BE2C (cell line): Measurements from ENCODE around the gene RNF207.
"Not testable (repeated sequence)": the region's sequence is repeated elsewhere in the genome, so short reads cannot be mapped to it uniquely, and the experiment has no call there.

Experiments used
- DNase-seq: peaks from one replicate; pipeline ENCODE4 v3.0.0-alpha.2; 2020
- H3K27me3 ChIP-seq: fragments of 250-450 bp; sonication (Bioruptor Pico); 2 replicates; pipeline ENCODE4 v1.5.1; 2020; ENCODE audit warnings: mild to moderate bottlenecking
- H3K36me3 ChIP-seq: fragments of 250-450 bp; sonication (Bioruptor Pico); 2 replicates; pipeline ENCODE4 v1.5.1; 2020; ENCODE audit warnings: mild to moderate bottlenecking
- H3K4me1 ChIP-seq: fragments of 250-450 bp; sonication (Bioruptor Pico); 2 replicates; pipeline ENCODE4 v1.5.1; 2020
- H3K4me3 ChIP-seq: 2 replicates; pipeline ENCODE4 v1.5.1; 2011; ENCODE audit warnings: low read depth, low read length
- H3K9me3 ChIP-seq: fragments of 250-450 bp; sonication (Bioruptor Pico); 2 replicates; pipeline ENCODE4 v1.5.1; 2020
- TF ChIP-seq, protein P1 (sequence below): IDR thresholded peaks from 2 replicates; pipeline ENCODE4 v1.5.1; 2012; ENCODE audit warnings: mild to moderate bottlenecking, low read depth, low read length

Gene RNF207

DNA sequence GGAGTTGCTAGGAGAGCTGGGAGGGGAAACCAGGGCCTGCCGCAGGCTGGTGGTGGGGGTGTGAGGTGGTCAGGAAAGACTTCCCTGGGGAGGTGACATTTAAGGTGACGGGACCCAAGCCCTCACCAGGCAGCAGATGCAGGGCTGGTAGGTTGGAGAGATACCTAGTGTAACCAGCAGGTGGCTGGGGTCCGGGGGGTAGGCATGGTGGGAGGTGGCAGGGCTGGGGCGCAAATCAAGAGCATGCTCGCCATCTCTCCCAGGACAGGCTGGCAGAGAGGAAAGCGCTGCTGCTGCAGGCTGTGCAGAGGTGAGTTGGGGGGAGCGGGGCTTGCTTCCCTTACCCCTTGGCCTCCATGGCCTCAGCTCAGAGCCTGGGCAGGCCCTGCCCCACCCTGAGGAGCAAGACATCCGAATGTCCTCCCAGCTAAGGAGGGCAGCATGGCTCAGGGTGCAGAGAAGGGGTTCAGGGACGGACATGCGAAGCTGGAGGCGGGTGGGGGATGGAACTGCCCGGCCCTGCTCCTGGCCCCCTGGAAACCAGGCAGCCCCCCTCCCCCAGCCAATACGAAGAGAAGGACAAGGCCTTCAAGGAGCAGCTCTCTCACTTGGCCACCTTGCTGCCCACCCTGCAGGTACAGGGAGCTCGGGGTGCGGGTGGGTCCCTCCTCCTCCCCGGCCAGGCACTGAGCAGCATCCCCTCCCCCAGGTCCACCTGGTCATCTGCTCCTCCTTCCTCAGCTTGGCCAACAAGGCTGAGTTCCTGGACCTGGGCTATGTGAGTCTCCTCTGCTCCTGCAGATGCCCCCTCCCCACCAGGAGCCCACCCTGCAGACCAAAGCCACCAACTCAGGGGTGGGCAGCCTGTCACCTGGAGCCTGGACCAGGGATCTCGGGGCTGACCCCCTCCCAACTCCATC, 4.0 kb downstream of the RNF207 start:
- Histone ChIP-seq H3K4me1 (no peaks in the 10 kb centered on the region), H3K27me3 (no peaks in the 10 kb centered on the region)
- TF ChIP-seq, protein P1, sequence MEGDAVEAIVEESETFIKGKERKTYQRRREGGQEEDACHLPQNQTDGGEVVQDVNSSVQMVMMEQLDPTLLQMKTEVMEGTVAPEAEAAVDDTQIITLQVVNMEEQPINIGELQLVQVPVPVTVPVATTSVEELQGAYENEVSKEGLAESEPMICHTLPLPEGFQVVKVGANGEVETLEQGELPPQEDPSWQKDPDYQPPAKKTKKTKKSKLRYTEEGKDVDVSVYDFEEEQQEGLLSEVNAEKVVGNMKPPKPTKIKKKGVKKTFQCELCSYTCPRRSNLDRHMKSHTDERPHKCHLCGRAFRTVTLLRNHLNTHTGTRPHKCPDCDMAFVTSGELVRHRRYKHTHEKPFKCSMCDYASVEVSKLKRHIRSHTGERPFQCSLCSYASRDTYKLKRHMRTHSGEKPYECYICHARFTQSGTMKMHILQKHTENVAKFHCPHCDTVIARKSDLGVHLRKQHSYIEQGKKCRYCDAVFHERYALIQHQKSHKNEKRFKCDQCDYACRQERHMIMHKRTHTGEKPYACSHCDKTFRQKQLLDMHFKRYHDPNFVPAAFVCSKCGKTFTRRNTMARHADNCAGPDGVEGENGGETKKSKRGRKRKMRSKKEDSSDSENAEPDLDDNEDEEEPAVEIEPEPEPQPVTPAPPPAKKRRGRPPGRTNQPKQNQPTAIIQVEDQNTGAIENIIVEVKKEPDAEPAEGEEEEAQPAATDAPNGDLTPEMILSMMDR, result peak; percentile 44; the same call in 1 of the 2 replicates

DNA sequence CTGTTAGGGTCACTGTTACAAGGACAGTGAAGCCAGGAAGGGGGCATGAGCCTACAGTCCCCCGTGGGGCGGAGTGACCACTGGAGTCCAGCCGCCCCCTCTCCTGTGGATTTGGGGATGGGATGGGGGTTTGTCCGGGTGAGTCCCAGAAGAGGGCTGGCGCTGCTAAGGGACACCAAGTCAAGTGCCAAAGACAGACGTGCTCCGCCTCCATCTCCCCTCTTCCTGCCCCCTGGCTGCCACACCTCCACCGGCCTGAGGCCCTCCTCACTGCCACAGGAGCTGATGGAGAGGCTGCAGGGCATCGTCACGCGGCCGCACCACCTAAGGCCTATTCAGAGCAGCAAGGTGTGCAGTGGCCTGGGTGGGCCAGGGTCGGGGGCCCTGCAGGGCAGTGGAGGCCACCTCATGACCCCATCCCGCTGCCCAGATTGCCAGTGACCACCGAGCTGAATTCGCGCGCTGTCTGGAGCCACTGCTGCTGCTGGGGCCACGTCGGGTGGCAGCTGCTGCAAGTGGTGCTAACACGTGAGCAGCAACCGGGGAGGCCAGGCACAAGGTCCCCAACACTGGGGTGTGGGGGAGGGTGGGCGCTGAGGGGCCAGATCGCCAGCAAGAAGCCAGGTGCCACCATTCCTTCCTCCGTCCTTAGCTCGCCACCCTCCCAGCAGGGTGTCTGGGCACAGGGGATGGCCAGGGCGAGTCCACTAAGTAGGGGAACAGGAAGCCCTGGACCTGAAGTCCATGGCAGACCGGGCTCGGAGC, 4.9 kb downstream of the RNF207 start:
- peaks cover 4% of the 10 kb centered on the region for H3K36me3 ChIP-seq
- TF ChIP-seq, protein P1, result no peak
- H3K4me1 ChIP-seq, result no peaks in the 10 kb centered on the region
- no peak for DNase-seq
- no peak overlapping the region for H3K4me3 ChIP-seq
- no peaks in the 10 kb centered on the region for H3K9me3 ChIP-seq
- H3K27me3 ChIP-seq, result no peaks in the 10 kb centered on the region

More for the DNA sequence above, 4.0 kb downstream of the RNF207 start:
- Histone ChIP-seq H3K36me3 (peaks cover 4% of the 10 kb centered on the region), H3K9me3 (no peaks in the 10 kb centered on the region), H3K4me3 (peak overlapping the region; percentile 65)
- peak; percentile 42 for DNase-seq

DNA sequence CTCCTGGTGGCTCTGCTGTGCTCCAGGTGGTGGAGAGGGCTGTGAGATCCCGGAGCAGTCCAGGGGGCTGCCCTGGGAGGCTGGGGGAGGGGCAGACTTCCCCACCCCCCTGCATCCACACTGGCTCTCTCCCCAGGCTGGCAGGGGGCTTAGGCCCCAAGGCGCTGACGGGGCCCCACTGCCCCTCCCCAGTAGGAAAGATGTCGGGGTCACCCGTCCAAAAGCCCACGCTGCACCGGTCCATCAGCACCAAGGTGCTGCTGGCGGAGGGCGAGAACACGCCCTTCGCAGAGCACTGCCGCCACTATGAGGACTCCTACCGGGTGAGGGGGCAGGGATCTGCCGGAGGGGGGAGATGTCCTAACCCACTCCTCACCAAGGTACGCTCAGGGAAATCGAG, 5.8 kb downstream of the RNF207 start:
- Histone ChIP-seq H3K27me3 (no peaks in the 10 kb centered on the region), H3K4me1 (no peaks in the 10 kb centered on the region), H3K4me3 (no peak overlapping the region), H3K36me3 (peaks cover 4% of the 10 kb centered on the region), H3K9me3 (no peaks in the 10 kb centered on the region)
- no peak for DNase-seq
- TF ChIP-seq, protein P1, result no peak

DNA sequence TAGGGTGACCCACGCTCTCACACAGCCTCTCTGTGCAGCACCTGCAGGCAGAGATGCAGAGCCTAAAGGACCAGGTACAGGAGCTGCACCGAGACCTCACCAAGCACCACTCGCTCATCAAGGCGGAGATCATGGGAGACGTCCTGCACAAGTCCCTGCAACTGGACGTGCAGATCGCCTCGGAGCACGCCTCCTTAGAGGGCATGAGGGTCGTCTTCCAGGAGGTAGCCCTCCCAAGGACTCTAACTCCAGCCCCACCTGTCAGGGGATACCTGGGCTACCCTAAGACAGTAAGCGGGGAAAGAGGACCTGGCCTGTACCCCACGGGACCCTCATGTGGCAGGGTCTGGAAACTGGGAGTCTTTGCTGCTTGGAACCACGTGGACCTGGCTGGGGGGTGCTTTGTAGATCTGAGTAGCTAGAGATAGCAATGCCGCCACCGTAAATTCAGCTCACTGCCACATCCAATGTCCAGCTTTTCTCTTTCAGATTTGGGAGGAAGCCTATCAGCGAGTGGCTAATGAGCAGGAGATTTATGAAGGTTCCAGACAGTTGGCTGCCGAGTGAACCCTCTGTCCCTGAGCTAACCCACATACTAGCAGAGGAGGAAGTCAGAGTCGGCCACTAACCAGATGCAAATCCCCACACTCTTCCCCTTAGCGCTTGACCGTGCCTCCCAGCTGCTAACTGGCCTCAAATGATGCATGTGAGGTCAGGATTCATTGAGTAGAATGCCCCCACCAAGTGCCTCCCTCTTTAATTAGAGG, 6.5 kb downstream of the RNF207 start:
- Histone ChIP-seq H3K36me3 (peaks cover 4% of the 10 kb centered on the region), H3K9me3 (no peaks in the 10 kb centered on the region), H3K4me3 (no peak overlapping the region), H3K27me3 (no peaks in the 10 kb centered on the region), H3K4me1 (no peaks in the 10 kb centered on the region)
- no peak for DNase-seq
- TF ChIP-seq, protein P1, result no peak

DNA sequence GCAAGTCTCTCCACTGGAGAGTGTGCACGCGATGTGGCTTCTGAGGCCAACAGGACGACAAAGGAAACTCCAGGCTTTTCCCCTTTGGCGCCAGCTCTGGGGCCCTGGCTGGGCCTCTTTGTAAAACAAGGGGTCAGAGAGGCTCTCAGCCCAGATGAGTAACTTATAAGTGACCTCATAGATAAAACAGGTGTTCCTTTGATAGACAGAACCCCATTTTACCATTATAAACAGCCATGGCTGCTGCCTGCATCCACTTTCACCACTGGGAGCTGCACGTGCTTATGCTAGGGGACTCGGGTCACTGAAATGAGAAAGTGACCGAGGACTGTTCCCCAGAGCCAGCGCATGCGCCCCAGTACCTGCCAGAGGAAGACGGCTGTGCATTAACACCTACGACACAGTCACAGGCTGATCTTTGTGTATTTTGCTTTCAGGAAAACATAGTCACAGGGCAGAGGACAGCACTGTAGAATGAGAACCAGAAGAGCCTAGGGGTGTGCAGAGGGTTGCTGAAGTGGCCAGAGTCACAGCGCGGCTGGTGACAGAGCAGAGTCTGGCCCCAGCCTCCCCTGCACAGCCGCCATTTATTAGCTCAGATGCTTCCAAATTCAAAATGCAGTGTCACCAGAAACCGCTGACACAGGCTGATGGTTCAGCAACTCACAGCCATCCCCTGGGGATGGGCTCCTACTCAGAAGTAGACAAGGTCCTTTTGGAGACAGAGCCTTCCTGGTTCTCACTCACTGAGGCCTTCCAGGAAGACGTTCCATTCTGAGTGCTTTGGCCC, 12.7 kb downstream of the RNF207 start:
- Histone ChIP-seq H3K27me3 (no peaks in the 10 kb centered on the region), H3K4me3 (no peak overlapping the region), H3K9me3 (no peaks in the 10 kb centered on the region), H3K4me1 (no peaks in the 10 kb centered on the region), H3K36me3 (peaks cover 6% of the 10 kb centered on the region)
- TF ChIP-seq, protein P1, result no peak
- DNase-seq, result no peak

DNA sequence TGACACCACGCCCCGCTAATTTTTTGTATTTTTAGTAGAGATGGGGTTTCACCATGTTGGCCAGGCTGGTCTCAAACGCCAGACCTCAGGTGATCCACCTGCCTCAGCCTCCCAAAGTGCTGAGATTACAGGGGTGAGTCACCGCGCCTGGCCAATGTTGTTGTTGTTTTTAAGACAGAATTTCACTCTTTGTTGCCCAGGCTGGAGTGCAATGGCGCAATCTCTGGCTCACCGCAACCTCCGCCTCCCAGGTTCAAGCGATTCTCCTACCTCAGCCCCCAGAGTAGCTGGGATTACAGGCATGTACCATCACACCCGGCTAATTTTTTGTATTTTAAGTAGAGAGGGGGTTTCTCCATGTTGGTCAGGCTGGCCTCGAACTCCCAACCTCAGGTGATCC, 13.7 kb downstream of the RNF207 start:
- peaks cover 14% of the 10 kb centered on the region for H3K36me3 ChIP-seq
- not testable (repeated sequence) for DNase-seq, H3K9me3 ChIP-seq, H3K4me3 ChIP-seq, H3K4me1 ChIP-seq, H3K27me3 ChIP-seq
